SK-N-DZ (cell line): Measurements from ENCODE around the gene WDR72. TPM values are rescaled to one million over a fixed set of nuclear protein-coding genes. Genes with fewer than 3 reads are reported as not detected.
"Not testable (repeated sequence)": the region's sequence is repeated elsewhere in the genome, so short reads cannot be mapped to it uniquely, and the experiment has no call there.

Experiments used
- DNase-seq: peaks from one replicate; pipeline ENCODE4 v3.0.0-alpha.2; 2015; ENCODE audit warnings: low spot score
- polyA plus RNA-seq, 2 experiments: library from polyadenylated mRNA; depleted of rRNA; stranded (reverse); fragments of >200 nt; gene quantifications; 2 replicates each; pipeline ENCODE4 v1.2.3, GENCODE V29; 2014

The WDR72 gene
- 1.6 and 1.9 TPM in 2 replicates for polyA plus RNA-seq (2014; cell fraction: cytosol; rRNA removed)
- 2.2 and 4.6 TPM in 2 replicates for polyA plus RNA-seq (2014; cell fraction: nucleus; rRNA removed)

DNA sequence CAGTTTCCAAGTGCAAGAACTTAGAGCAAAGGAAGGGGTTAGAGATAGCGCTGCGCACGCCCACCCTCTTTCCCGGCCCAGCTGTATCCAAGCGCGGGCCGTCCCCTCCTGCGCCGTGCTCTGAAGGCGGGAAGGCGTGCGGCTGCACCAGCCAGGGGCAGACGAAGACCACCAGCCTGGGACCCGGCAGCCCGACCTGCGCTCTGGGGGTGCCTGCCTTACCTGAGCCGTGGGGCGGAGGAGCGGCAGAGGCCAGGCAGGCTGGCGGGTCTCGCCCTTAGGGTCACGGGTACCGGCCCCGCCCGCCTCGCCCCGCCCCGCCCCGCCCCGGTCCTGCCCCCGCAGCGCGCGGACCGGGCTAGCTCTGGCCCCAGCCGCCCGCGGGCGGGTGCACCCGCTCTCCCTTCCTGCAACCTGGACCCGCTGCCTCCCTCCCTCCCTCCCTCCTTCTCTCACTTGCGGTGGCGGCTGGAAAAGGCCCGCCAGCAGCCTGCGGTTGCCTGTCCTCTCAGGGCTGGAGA, at the start of gene WDR72:
Gene WDR72, minus strand, starts transcription at position 253 of the 521 bp plus-strand sequence. CDS start 26,514 bp downstream, outside the sequence.
- no peak for DNase-seq

DNA sequence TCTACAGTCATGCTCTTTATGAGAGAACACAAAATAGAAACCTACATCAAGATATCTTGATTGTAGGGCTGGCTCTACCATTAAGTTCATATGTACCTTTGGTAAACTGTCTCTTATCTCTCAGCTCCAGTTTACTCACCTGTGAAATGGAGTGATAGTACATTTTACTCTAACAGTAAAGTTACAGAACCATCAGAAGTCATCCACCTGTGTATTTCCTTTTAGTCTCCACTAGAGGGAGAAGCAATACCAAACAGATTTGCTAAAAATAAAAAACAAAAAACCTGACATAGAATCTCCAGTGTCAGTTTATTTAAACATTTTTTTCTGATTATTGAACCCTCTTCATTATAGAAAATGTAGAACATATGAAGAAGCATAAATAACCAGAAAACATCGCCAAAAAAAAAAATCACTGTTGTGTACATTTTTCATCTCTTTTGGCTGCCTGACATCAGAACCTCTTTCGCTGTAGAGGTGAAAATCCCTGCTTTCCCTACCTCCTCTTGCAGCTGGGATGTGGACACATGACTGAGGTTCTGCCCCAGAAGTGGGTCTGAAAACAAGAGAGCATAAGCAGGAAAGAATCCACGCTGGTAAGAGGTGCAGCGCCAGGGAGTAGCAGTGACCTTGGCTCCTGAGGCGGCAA, 48.7 kb upstream of the WDR72 start:
- no peak for DNase-seq

DNA sequence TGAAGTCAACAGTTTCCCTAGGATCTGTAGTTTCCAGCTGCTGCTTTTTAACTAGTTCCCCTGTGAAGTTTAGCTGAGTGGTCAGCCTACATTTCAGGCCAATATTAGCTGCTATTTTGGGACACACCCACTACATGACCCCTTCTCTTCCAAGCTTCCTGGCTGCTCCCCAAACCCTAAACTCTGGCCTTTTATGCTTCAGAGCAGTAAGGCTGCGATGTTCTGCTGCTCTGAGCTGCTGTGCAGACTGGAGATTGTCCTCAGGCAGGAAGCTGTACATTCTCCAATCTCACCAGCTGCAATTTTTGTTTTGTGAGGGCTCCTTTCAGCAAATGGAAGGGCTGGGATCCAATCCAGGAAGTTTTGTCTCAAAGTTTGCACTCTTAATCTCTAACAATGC, 48.0 kb upstream of the WDR72 start:
- DNase-seq, result no peak

DNA sequence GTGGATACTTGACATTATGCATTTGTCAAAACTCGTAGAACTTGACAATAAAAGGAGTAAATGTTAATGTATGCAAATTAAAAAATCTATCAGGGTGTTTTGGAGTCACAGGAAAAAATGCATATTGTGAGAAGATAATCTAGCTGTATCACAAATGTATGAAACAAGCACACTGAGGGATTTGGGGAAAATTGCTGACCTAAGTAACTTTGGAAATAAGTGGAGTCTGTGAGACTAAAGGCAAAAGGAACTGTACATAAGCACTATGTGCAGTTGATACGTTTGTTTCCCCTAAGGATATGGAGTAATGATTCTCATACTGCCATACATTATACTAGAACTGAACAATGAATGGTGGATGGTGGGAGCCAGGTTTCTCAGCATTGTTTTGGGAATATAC, 43.2 kb upstream of the WDR72 start:
- DNase-seq, result no peak

DNA sequence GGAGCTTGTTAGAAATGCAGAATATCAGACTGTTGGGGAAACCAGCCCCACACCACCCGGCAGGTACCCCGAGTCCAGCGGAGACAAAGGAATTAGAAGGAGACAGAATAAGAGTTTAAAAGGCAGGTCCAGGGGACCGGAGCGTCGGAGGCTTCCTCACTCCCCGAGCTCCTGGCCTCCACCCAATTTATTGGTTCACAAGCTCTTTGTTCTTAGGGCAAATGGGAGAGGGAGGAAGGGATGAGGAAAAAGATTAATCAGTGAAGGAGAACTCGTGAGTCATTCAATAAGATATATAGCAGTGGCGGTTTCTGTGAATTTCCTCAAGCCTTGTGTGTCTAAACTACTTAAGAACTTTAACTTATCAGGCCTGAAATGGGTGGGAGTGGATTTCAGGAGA, 32.1 kb upstream of the WDR72 start:
- DNase-seq, result no peak

DNA sequence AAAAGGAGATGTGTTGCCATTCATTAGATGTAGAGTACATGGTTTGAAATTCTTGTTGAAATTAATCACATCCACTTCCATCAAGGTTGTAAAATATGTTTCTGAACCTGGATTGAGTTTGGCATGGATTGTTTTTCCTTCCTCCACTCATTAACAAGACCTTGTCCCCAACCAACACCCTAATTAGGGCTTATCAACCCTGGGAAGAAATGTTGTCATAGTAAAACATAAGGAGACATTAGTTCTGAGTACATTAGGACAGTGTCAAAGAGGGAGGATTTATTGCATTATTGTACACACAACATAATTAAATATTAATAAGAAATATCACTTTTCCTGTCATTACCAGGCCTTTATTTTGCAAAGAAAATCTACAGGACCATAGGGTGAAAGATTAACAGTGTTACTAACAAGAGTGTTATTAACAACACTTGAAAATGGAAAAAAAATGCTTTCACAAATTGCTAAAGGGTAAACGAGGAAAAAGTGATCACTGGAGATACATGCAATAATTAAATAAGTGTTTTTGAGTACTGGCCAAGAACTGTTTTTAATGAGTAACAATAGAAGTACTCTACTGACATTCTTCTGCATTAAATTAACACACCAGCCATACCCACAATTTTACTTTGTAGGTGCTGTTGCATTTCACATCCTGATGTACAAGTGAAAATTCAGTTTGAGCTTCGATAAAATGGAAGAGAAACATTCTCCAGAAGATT, 30.4 kb upstream of the WDR72 start:
- DNase-seq, result no peak

DNA sequence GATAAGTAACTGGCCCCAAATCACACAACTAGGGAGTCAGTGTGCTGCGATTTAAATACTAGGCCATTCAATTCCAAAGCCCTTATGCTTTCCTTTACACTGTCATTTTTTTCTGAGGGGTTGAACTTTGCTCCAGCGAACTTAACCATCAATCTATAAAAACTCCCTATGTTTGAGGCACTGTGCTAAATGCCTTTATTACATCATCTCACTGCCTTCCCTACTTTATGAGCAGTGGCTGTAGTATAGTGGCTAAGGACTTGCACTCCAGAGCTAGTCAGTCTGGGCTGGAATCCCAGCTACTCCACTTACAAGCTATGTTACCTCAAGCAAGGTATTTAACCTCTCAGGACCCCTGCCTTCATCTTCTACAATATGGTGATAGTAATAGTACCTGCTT, 26.9 kb upstream of the WDR72 start:
- no peak for DNase-seq

DNA sequence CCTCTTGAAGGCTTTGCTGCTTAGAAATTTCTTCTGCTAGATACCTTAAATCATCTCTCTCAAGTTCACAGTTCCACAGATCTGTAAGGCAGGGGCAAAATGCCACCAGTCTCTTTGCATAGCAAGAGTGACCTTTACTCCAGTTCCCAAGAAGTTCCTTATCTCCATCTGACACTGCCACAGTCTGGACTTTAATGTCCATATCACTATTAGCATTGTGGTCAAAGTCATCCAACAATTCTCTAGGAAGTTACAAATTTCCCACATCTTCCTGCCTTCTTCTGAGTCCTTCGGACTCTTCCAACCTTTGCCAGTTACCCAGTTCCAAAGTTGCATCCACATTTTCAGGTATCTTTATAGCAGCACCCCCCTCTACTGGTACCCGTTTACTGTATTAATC, 25.8 kb upstream of the WDR72 start:
- not testable (repeated sequence) for DNase-seq

DNA sequence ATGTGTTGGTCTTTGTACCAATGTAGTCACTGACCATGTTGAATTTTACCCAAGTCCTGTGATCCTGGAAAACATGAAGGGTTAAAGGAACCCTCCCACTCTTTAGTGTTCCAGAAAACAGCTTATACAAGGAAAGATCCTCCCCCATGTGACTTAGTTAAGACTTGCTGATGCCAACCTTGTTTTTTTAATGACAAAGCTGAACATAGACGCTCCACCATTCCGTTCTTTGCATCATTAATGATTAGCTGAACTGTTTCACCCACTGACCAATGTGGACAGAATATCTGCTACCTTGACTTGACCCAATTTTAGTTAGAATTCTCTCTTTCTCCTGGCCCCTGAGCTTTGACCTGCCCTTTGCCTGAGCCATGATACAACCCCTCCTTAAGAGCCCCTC, 3.5 kb upstream of the WDR72 start:
- DNase-seq, result no peak

DNA sequence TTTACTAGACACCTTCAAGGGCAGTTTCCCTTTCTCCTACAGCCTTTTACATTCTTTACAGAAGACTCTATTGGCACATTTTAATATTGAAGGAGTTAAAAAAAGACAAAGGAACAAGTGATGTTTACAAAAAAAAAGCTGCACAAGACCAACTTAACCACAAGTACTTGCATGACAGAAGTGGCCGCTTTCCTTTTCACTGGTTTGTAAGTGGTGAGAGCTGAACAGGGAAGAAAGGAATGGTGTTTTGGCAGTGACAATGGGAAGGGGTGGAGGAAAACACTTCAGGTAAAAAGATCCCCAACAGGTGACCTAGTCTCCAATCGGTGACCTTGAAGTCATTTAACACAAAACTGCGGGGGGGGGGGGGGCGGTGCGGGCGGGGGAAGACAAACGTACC, 1.1 kb downstream of the WDR72 start:
- no peak for DNase-seq

DNA sequence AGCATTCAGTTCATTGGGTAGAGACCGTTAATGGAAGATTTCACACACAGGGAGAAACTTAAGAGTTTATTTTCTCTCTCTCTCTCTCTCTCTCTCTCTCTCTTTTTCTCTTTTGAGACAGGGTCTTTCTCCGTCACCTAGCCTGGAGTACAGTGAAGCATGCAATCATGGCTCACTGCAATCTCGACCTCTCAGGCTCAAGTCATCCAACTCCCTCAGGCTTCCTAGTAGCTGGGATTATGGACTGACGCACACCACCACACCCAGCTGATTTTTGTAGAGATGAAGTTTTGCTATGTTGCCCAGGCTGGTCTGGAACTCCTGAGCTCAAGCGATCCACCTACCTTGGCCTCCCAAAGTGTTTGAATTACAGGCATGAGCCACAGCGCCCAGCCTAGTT, 1.6 kb downstream of the WDR72 start:
- no peak for DNase-seq

DNA sequence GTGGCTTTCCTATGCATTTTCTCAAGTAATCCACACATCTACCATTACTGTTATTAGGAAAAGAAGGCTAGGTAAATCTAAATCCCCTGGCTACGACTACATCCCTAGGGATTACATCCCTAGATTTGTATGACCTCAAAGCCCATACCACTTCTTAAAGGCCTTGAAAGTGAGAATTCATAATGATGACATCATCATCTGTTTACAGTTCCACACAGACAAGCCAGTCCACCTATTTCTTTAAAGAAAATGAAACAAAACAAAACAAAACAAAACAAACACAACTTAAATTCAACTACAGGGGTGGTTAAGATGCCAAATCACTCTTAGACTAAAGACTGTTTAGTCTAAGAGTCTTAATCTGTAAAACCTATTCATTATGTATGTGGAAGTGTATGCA, 5.7 kb downstream of the WDR72 start:
- no peak for DNase-seq

DNA sequence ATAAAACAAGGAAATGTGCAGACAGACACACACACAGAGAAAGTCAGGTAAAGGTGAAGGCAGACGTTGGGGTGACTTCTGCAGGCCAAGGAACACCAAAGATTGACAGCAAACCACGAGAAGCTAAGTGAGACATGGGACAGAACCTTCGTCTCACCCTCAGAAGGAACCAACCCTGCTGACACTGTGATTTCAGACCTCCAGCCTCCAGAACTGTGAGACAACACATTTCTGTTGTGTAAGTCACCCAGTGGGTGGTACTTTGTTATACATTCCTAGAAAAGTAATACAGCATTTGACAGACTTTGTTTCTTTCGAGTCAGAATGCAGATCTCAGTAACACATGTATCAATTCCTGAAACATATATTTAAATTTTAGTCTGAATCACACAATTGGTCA, 7.1 kb downstream of the WDR72 start:
- no peak for DNase-seq

DNA sequence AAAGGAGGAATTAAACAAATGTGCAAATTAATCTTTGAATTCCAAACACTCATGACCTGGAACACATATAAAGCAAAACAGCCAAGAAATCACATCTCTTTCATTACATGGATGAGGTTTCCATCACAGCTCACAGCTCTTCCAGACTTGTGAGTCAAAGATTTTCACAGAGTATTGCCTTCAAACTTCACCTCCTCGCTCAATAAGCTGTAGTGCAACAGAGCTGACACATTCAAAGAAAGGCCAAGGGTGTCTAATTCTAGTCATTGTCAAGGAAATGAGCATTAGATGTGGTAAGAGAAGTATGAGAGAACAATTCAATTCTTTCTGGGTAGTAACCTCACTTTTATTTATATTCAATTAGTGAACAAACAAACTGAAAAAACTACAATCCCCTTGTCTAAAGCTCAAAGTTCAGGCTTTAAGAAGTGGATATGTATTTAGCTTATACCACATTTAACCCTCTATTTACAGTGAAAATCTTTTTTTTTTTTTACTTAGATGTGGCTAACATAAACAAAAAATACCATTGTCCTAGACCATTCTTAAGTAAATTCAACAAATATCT, 11.9 kb downstream of the WDR72 start:
- DNase-seq, result no peak

DNA sequence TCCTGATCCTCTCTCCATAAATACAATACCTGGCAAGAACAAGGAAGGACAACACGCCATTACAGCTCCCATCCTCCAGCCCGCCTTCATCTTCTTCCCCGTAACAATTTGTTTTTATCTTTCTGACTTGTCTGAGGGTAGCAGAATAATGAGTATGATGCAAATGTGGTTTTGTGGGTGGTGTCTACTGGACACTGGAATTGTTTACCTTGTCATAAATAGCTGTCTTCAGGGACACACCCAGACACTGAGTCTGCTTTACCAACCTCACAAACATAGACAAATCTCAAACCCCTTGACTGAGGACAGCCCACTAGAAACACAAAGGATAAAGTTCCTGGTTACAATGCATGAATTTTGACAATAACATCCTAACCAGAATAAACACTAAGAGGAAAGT, 13.4 kb downstream of the WDR72 start:
- DNase-seq, result no peak

DNA sequence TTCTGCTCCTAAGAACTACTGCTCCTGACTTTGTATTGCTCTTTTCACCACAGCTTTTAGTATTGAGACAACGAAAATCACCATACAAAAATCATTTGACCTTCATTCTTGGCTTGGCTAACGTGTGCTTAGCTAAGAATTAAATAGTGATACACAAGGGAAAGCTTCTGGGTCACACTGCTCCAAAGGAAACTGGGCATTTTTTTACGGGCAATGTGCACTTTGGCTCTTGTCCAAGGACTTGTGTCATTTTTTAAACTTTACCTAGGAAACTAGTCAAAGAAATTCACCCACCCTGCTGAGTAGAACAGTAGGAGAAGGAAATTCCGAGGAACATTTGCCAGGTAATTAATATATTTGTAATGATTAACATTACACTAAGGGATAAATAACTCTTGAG, 19.8 kb downstream of the WDR72 start:
- DNase-seq, result no peak

DNA sequence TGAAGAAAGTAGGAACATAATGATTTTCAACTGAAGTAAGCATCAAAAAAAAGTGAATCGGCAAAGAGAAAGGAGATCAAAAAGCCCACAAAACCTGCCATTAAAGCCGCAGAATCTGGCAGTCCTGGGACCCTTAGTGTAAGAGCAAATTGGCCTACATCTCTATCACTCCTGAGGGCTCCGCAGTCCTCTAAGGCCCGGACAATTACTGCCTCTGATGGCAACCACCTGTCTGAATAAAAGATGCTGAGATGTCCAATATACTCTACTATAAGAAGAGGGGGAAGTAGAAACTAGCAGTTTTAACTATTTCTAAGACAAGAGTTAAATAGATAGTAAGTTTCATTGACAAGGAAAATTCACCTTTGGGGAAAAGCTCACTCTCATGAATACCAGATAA, 20.3 kb downstream of the WDR72 start:
- no peak for DNase-seq

DNA sequence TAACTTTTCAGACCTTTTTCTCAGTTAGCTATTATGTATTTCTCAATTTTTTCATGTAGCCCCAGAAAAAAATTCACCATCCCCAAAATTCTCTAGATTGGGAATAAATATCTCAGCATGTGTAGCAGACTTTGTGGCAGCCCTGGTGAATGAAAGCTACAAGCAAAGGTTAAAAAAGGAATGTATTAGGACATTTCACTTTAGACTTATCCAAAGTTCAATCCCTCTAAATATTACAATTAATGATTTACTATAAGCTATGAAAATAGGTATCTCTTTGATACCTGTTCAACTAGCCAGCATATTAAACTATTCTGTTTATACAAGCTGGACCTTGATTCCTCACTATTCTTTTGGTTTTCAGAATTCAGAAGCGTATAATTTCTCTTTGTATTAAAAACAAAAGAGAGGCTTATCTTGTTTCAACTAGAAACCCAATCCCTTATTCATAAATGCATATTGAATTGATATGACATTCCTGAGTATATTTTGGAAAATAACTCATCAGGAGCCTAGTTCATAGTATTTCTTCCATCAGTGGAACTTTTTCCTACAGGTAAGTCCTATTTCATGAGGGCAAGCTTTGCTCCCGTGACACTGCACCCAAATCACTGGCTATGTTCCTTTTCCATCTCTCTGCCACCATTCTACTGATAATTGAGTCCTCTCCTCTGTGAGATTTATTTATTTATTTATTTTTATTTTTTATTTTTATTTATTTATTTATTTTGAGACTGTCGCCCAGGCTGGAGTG, 38.0 kb downstream of the WDR72 start:
- no peak for DNase-seq

DNA sequence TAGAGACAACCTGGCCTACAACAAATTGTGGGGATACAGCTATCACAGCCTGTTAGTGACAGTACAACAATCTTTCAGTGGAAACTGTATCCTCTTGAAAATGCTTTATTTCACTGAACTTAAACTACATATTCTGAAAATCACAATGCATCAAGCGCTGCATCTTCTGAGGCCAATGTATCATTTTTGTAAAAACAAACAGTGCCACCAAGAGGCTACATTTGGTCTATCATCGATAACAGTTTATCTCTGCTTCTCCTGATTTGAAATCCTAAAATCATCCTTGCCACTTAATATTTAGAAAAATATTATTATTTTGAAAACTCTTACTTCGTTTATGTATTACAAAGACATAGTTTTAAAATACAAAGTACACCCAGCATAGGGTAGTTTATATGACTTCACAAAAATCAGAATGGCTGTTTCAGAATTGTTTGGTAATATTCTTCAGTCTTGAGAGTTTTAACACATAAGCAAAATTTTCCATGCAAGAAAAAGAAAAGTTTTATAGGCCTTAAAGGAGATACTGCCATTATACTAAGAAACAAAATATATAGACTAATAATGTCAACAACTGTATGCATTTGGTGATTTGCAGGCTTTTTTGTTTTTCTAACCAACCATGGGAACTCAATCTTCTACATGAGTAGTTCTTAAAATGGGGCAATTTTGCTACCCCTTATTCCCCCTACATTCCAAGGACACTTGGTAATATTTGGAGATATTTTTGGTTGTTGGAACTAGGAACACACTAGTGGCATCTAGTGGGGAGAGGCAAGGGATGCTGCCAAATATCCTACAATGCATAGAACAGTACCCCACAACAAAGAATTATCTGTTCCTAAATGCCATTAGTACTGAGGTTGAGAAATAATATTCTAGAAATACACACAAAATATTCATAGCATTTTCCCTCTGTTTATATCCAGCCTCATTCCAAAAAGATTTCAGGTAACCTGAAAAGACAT, 42.3 kb downstream of the WDR72 start:
- no peak for DNase-seq

DNA sequence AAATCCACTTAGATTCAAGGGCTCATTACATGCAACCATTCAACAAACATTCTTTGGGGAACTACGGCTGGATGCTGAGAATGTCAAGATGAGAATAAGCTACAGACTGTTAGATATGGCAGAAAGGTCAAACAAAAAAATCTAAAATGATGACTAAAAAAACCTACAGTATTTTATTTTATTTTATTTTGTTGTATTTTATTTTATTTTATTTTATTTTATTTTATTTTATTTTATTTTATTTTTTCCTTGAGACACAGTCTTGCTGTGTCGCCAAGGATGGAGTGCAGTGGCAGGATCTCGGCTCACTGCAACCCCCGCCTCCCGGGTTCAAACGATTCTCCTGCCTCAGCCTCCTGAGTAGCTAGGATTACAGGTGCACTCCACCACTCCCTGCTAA, 46.2 kb downstream of the WDR72 start:
- DNase-seq, result no peak

DNA sequence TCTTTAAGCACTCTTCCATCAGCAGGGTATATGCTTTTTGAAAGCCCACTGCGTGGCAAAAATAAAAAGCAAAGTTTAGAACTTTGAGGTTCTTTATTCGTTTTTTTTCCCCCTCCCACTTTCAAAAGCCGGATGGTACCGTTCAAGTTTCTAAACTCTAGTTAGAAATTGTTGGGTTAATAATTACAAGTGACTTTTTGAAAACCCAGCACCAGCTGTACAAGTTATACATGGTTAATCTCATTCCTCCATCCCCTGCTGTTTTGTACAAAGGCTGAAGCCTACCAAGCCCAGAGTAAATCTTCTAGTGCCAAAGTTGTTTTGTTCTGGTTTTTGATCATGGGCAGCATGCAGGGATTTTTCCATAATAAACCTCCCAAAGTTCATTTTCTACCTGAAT, 48.6 kb downstream of the WDR72 start:
- no peak for DNase-seq
